Measurements from ENCODE around the gene BACH2. TPM values are rescaled to one million over a fixed set of nuclear protein-coding genes. Genes with fewer than 3 reads are reported as not detected.

Gene BACH2
- total RNA-seq, result 10 to 100 TPM; 60.7 to 66.9 TPM

- Mint-ChIP-seq H3K27me3 (peaks cover 3% of the 10 kb centered on the region), H3K4me3 (peak within 1 kb of the TSS; percentile 83), H3K27ac (peak within 1 kb of the TSS; percentile 94), H3K36me3 (ENCODE audit: low read depth) (peaks cover 34% of the 10 kb centered on the region), H3K4me1 (ENCODE audit: low read depth) (peaks cover 38% of the 10 kb centered on the region), H3K9me3 (no peaks in the 10 kb centered on the region)
- TF ChIP-seq CTCF (IDR thresholded peaks at IDR 0.05), result no peak
- ChIA-PET CTCF (interaction anchor here (0.9 to 14.0 kb wide), 9 partner anchors 23 to 357 kb away, joined by 3 to 231 read pairs (median 5); no protein-coding TSS in a partner anchor), POLR2A (interaction anchor here (0.6 to 8.8 kb wide), 26 partner anchors 8 to 467 kb away, joined by 3 to 61 read pairs (median 4); partner anchors contain the start of gene CASP8AP2)
- DNase-seq (peak; percentile 99), ATAC-seq (peak; percentile 69)
- intact Hi-C loops (cut with micrococcal nuclease), result loop anchor here (2.0 kb wide), 1 partner anchor 102 kb away; no protein-coding TSS in a partner anchor
These were observed at the start of gene BACH2 for GRCh38 chr6:90296341-90297114. Gene BACH2, minus strand, starts transcription at chr6:90296843. Its CDS starts 287,999 bp downstream, at chr6:90008844.

GRCh38 chr6:90343576-90343975 lies 46.9 kb upstream of the BACH2 start:
- POLR2A ChIA-PET, result interaction anchor here (0.5 to 1.0 kb wide), 3 partner anchors 9 to 77 kb away, joined by 3 read pairs; no protein-coding TSS in a partner anchor
- DNase-seq (no peak), ATAC-seq (no peak)
- H3K36me3 Mint-ChIP-seq (ENCODE audit: low read depth), result no peaks in the 10 kb centered on the region
- no peak overlapping the region for H3K27ac Mint-ChIP-seq
- intact Hi-C loops (cut with micrococcal nuclease), result no loop called here
- peaks cover 18% of the 10 kb centered on the region for H3K4me1 Mint-ChIP-seq (ENCODE audit: low read depth)
- peaks cover 5% of the 10 kb centered on the region for H3K9me3 Mint-ChIP-seq
- H3K27me3 Mint-ChIP-seq, result peaks cover 1% of the 10 kb centered on the region
- no peak overlapping the region for H3K4me3 Mint-ChIP-seq
- CTCF ChIA-PET, result interaction anchor here (1.1 to 1.5 kb wide), 2 partner anchors 10 kb away, joined by 3 read pairs; no protein-coding TSS in a partner anchor
- TF ChIP-seq CTCF (IDR thresholded peaks at IDR 0.05), result no peak

- ChIA-PET CTCF (no interaction called here), POLR2A (interaction anchor here (0.6 to 0.9 kb wide), 2 partner anchors 33 to 157 kb away, joined by 3 read pairs; no protein-coding TSS in a partner anchor)
- no peak for TF ChIP-seq CTCF (IDR thresholded peaks at IDR 0.05)
- Mint-ChIP-seq H3K4me3 (no peak overlapping the region), H3K27me3 (no peaks in the 10 kb centered on the region), H3K27ac (no peak overlapping the region), H3K36me3 (ENCODE audit: low read depth) (peaks cover 6% of the 10 kb centered on the region), H3K9me3 (peaks cover 6% of the 10 kb centered on the region), H3K4me1 (ENCODE audit: low read depth) (no peaks in the 10 kb centered on the region)
- intact Hi-C loops (cut with micrococcal nuclease), result no loop called here
- no peak for ATAC-seq
- DNase-seq, result no peak
These were observed 41.8 kb upstream of the BACH2 start for GRCh38 chr6:90338409-90338808.

GRCh38 chr6:90336388-90336947 lies 39.8 kb upstream of the BACH2 start:
- CTCF ChIA-PET, result interaction anchor here (0.9 to 1.1 kb wide), 4 partner anchors 12 to 142 kb away, joined by 3 to 4 read pairs (median 3); no protein-coding TSS in a partner anchor
- Mint-ChIP-seq H3K9me3 (peaks cover 6% of the 10 kb centered on the region), H3K4me1 (ENCODE audit: low read depth) (no peaks in the 10 kb centered on the region), H3K4me3 (no peak overlapping the region), H3K27me3 (no peaks in the 10 kb centered on the region), H3K27ac (no peak overlapping the region), H3K36me3 (ENCODE audit: low read depth) (peaks cover 6% of the 10 kb centered on the region)
- POLR2A ChIA-PET, result no interaction called here
- no peak for TF ChIP-seq CTCF (IDR thresholded peaks at IDR 0.05)
- ATAC-seq (no peak), DNase-seq (no peak)
- intact Hi-C loops (cut with micrococcal nuclease), result no loop called here
